Activated T-helper 9 cell treated with anti-CD3 and anti-CD28 coated beads, Interleukin-2, amount 50 U/mL, for 16 hours (primary cell): Measurements from ENCODE around the gene WDR91.
"Not testable (repeated sequence)": the region's sequence is repeated elsewhere in the genome, so short reads cannot be mapped to it uniquely, and the experiment has no call there.

Experiments used
- DNase-seq: peaks from one replicate; pipeline ENCODE4 v3.0.0-alpha.2; 2020; ENCODE audit warnings: low read depth

WDR91 gene

GRCh38 chr7:135233570-135233969, 22.2 kb upstream of the WDR91 start, which contains the start of gene STRA8:
Gene STRA8, plus strand, starts transcription at chr7:135233838. Its CDS starts 6,687 bp downstream, at chr7:135240525.
- DNase-seq: no peak

GRCh38 chr7:135232720-135233119, 21.4 kb upstream of the WDR91 start:
- DNase-seq: no peak

GRCh38 chr7:135232087-135232486, 20.8 kb upstream of the WDR91 start:
- DNase-seq: no peak

GRCh38 chr7:135231686-135232085, 20.4 kb upstream of the WDR91 start:
- DNase-seq: no peak

GRCh38 chr7:135224027-135224426, 12.7 kb upstream of the WDR91 start:
- no peak for DNase-seq

- DNase-seq: no peak
Measured at GRCh38 chr7:135217645-135218509, 6.6 kb upstream of the WDR91 start.

GRCh38 chr7:135215698-135216097, 4.4 kb upstream of the WDR91 start:
- DNase-seq: no peak

DNA sequence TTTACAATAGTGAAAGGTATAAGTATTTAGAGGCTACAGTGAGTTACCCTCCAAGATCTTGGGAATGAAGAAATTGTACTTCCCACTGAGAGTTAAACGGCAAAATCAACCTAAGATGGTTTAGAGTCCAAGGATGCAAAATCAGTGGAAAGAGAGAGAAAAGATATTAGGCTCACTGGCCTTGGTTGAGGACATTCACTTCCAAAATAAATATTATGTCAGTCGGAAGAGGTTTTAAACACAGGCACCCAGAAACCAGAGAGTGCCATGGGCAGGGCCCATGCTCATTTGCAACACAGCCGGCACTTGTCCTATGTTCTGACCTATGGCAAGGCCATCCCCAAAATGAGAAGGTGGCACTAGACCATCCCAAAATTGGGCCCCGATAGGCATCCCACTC, 3.9 kb upstream of the WDR91 start:
- DNase-seq: no peak

DNA sequence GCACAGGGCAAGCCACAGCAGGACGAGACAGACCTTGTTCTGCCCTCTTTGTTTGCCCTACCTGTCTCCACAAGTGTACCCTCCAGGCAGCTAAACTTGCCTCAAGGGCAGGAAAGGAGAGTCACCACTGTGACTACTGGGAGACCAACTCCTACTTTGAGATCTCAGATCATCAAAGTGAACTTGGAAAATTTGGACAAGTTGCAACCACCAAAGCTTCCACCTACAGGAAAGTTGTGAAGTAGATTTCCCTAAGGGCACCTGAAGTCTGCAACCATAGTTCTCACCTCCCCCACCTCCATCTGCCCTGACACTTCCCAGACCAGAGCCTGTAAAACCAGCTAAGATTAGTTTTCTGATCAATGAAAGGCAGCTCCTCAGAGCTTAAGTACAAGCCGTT, 2.5 kb upstream of the WDR91 start:
- no peak for DNase-seq

DNA sequence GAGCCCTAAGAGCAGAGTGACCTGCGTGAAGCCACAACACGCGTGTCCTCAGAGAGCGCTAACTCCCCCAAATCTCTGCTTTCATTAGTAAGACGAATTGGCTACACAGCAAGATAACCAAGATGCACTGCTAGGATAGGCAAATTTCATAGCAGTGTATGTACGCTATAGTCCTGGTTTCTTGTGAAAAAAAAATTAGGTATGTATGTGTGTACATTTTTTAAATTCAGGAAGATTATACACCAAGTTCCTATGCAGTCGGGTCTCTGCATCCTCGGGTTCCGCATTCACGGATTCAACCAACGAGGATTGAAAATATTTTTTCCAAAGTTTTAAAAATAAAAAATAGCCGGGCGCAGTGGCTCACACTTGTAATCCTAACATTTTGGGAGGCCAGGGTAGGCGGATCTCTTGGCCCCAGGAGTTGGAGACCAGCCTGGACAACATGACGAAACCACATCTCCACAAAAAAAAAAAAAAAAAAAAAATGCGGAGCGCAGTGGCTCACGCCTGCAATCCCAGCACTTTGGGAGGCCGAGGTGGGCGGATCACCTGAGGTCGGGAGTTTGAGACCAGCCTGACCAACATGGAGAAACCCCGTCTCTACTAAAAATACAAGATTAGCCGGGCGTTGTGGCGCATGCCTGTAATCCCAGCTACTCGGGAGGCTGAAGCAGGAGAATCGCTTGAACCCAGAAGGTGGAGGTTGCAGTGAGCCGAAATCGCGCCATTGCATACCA, 790 bp upstream of the WDR91 start:
- not testable (repeated sequence) for DNase-seq

GRCh38 chr7:135210888-135211178, 493 bp downstream of the WDR91 start:
- no peak for DNase-seq

GRCh38 chr7:135209225-135209834, 2.0 kb downstream of the WDR91 start:
- DNase-seq: no peak

DNA sequence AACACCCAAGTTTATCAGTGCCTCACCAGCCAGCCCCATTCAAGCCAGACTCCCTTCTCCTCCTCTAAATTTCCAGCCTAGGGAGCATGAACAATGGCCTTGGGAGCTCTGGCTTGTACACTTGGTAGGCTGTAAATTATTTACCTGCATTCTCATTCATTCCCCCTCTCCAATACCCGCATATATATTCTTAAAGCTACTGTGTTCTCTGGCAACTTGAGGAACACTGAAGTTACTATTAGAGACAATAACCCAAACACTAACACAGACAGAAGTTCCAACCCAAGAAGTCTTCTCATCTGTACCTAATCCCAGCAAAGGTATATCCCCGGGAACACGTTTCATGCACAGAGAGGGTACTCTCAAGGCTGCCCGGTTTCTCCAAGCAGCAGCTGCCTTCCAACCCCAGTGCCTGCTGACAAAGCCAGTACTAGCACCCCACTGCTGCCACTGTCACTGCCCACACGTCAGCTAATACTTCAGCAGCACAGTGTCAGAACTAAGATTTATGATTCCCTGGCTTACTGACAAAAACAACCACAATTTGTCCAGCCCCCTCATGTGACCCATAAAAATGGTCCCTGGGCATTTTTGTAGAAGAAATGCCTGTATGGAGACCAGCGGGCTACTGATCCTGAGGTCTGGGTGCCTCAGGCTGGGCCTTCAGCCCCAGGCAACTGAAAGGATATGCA, 3.1 kb downstream of the WDR91 start:
- DNase-seq: no peak

DNA sequence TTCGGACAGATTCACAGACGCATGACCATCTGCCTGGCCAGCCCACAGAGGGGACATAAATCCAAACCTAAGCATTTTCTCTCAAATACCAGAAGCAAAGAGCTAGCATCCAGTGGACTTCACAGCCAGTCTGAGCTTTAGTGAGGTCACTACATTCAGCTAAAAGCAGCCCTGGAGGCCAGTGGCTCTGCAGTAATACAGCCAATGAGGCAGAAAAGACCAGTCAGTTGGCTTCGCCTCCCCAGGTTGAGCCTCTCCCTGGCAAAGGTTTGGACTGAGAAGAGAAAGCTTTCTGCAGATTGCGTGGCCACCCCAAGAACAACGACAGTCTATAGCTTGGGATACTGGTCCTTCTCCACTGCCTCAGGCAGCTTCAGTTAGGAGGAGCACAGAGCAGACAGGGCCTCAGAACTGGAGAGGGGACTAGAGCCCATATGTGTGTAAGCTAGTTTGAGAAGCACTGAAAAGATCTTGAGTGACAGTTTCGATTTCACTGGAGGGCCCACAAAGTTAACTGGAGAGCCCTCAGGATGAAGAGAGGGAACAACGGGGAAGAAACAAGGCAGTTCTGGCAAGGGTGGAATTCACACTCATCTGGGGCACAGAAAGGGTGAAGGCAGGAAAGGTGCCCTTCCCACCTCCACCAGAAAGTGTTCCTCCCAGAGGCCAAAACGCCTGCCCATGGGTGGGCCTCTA, 3.8 kb downstream of the WDR91 start:
- DNase-seq: no peak

DNA sequence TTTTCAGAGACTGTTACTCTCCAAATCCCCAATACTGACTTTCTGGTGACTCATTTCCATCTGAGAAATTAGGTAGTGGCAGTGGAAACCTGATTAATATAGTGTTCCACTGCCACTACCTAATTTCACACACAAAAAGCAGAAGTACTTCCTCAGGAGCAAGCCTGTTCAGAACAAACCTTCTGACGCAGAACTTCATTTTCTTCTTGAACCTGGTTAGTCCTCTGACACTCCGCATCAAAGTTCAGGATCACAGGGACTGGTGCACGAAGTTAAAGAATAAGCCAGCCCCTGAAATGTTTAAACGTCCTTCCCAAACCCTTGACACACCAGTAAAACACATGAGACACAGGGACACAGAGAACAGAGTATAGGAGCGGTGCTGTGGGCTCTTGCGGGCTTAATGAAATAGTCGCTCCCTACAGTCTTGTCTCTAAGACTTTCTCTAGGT, 4.4 kb downstream of the WDR91 start:
- no peak for DNase-seq

- no peak for DNase-seq
Measured at GRCh38 chr7:135205850-135206249, 5.5 kb downstream of the WDR91 start.

- DNase-seq: no peak
Measured at GRCh38 chr7:135204876-135205275, 6.5 kb downstream of the WDR91 start.

DNA sequence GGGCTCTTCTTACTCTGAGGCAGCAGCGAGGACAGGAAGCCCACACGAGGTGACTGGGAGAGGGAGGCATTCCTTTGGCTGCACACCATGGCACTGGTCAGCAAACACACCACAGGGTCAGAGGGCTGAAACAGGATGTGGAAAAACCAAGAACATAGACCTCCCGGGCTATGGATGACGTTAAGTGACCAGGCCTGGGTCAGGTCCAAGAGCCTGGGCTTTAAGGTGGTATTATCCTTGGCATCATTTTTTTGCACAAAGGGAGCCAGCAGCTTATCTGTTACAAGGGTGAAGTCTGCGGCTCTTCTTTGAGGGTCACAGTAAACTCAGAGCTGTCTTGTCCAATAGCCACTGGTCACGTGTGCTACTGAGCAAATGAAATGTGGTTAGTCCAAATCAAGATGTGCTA, 7.0 kb downstream of the WDR91 start:
- no peak for DNase-seq

DNA sequence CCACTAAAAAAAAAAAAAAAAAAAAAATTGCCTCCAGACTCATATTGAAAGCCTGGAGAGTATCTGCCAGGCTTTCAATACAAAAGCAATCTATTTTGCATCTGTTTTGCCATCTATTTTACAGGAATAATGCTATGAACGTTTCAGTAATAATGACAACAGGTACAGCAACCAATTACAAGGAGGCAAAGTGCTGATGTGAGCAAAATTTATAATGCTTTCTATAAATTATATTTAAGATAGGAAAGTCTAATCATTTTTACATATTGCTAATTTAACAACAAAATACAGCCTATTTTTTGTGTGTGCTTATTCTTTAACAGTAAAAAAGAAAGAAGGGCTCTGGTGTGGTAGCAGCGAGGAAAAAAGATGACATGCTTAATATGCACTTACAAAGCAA, 10.0 kb downstream of the WDR91 start:
- DNase-seq: no peak

DNA sequence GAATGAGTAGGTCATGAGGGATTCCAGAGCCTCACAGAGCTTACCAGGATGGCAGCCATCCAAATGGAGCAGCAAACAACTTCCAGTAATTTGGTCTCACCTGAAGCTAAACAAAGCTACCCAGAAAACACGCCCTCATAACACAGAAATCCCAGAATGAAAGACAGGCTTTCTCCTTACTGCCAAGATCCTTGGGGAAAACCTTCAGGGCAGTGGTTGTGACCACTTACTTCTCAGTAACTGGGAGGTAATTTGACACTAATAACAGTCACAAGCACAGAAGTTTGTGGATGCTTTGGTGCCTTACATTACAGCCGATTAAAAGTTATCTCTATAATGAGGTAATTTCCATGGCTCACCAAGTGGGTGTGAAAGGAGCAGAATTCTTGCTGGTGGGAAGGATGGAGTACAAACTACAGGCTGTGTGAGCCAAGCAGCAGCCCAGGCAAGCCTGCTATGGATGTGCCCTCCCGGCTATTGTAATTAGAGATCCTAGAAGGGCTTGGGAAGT, 10.4 kb downstream of the WDR91 start:
- DNase-seq: no peak

- DNase-seq: no peak
Measured at GRCh38 chr7:135199439-135199838, 11.9 kb downstream of the WDR91 start.
